ENCODE data around the gene CD36.

The CD36 gene

GRCh38 chr7:80637911-80638765 is at the start of gene CD36:
CD36 (plus strand) TSS chr7:80638642; CDS start chr7:80646741, 8,099 bp downstream.
- H3K4me1 Mint-ChIP-seq (ENCODE audit: low read depth) = no peaks in the 10 kb centered on the region
- H3K27me3 Mint-ChIP-seq (ENCODE audit: low read depth) = no peaks in the 10 kb centered on the region
- H3K36me3 Mint-ChIP-seq (ENCODE audit: low read depth) = no peaks in the 10 kb centered on the region
- no peak within 1 kb of the TSS for H3K27ac Mint-ChIP-seq
- no peaks in the 10 kb centered on the region for H3K9me3 Mint-ChIP-seq
- no peak within 1 kb of the TSS for H3K4me3 Mint-ChIP-seq

- H3K27ac Mint-ChIP-seq = no peak overlapping the region
- H3K36me3 Mint-ChIP-seq (ENCODE audit: low read depth) = no peaks in the 10 kb centered on the region
- H3K27me3 Mint-ChIP-seq (ENCODE audit: low read depth) = no peaks in the 10 kb centered on the region
- H3K4me1 Mint-ChIP-seq (ENCODE audit: low read depth) = no peaks in the 10 kb centered on the region
- H3K4me3 Mint-ChIP-seq = no peak overlapping the region
- H3K9me3 Mint-ChIP-seq = no peaks in the 10 kb centered on the region
These were observed 48.8 kb upstream of the CD36 start for GRCh38 chr7:80589631-80590030.

GRCh38 chr7:80591654-80592053 is 46.8 kb upstream of the CD36 start:
- Mint-ChIP-seq H3K27me3 (ENCODE audit: low read depth) (no peaks in the 10 kb centered on the region), H3K4me1 (ENCODE audit: low read depth) (no peaks in the 10 kb centered on the region), H3K27ac (no peak overlapping the region), H3K9me3 (no peaks in the 10 kb centered on the region), H3K36me3 (ENCODE audit: low read depth) (no peaks in the 10 kb centered on the region), H3K4me3 (no peak overlapping the region)

GRCh38 chr7:80593869-80594586 is 44.4 kb upstream of the CD36 start:
- Mint-ChIP-seq H3K36me3 (ENCODE audit: low read depth) (no peaks in the 10 kb centered on the region), H3K27ac (no peak overlapping the region), H3K27me3 (ENCODE audit: low read depth) (no peaks in the 10 kb centered on the region), H3K9me3 (no peaks in the 10 kb centered on the region), H3K4me3 (no peak overlapping the region), H3K4me1 (ENCODE audit: low read depth) (no peaks in the 10 kb centered on the region)

- H3K36me3 Mint-ChIP-seq (ENCODE audit: low read depth) = no peaks in the 10 kb centered on the region
- H3K27me3 Mint-ChIP-seq (ENCODE audit: low read depth) = no peaks in the 10 kb centered on the region
- H3K9me3 Mint-ChIP-seq = no peaks in the 10 kb centered on the region
- no peaks in the 10 kb centered on the region for H3K4me1 Mint-ChIP-seq (ENCODE audit: low read depth)
- no peak overlapping the region for H3K27ac Mint-ChIP-seq
- H3K4me3 Mint-ChIP-seq = no peak overlapping the region
These were observed 41.4 kb upstream of the CD36 start for GRCh38 chr7:80596933-80597517.

- no peaks in the 10 kb centered on the region for H3K36me3 Mint-ChIP-seq (ENCODE audit: low read depth)
- no peaks in the 10 kb centered on the region for H3K27me3 Mint-ChIP-seq (ENCODE audit: low read depth)
- H3K4me1 Mint-ChIP-seq (ENCODE audit: low read depth) = no peaks in the 10 kb centered on the region
- no peak overlapping the region for H3K4me3 Mint-ChIP-seq
- H3K9me3 Mint-ChIP-seq = no peaks in the 10 kb centered on the region
- no peak overlapping the region for H3K27ac Mint-ChIP-seq
These were observed 40.6 kb upstream of the CD36 start for GRCh38 chr7:80597875-80598274.

- Mint-ChIP-seq H3K36me3 (ENCODE audit: low read depth) (no peaks in the 10 kb centered on the region), H3K9me3 (no peaks in the 10 kb centered on the region), H3K4me1 (ENCODE audit: low read depth) (no peaks in the 10 kb centered on the region), H3K27me3 (ENCODE audit: low read depth) (no peaks in the 10 kb centered on the region), H3K27ac (no peak overlapping the region), H3K4me3 (no peak overlapping the region)
These were observed 38.4 kb upstream of the CD36 start for GRCh38 chr7:80600046-80600445.

GRCh38 chr7:80601999-80602398 is 36.4 kb upstream of the CD36 start:
- Mint-ChIP-seq H3K4me3 (no peak overlapping the region), H3K27me3 (ENCODE audit: low read depth) (no peaks in the 10 kb centered on the region), H3K9me3 (no peaks in the 10 kb centered on the region), H3K36me3 (ENCODE audit: low read depth) (no peaks in the 10 kb centered on the region), H3K27ac (no peak overlapping the region), H3K4me1 (ENCODE audit: low read depth) (no peaks in the 10 kb centered on the region)

GRCh38 chr7:80603940-80604339 is 34.5 kb upstream of the CD36 start:
- H3K27me3 Mint-ChIP-seq (ENCODE audit: low read depth) = no peaks in the 10 kb centered on the region
- no peaks in the 10 kb centered on the region for H3K9me3 Mint-ChIP-seq
- H3K4me3 Mint-ChIP-seq = no peak overlapping the region
- H3K4me1 Mint-ChIP-seq (ENCODE audit: low read depth) = no peaks in the 10 kb centered on the region
- H3K27ac Mint-ChIP-seq = no peak overlapping the region
- H3K36me3 Mint-ChIP-seq (ENCODE audit: low read depth) = no peaks in the 10 kb centered on the region

GRCh38 chr7:80604436-80604835 is 34.0 kb upstream of the CD36 start:
- Mint-ChIP-seq H3K4me1 (ENCODE audit: low read depth) (no peaks in the 10 kb centered on the region), H3K27ac (no peak overlapping the region), H3K9me3 (no peaks in the 10 kb centered on the region), H3K27me3 (ENCODE audit: low read depth) (no peaks in the 10 kb centered on the region), H3K4me3 (no peak overlapping the region), H3K36me3 (ENCODE audit: low read depth) (no peaks in the 10 kb centered on the region)

GRCh38 chr7:80607136-80607535 is 31.3 kb upstream of the CD36 start:
- Mint-ChIP-seq H3K4me1 (ENCODE audit: low read depth) (no peaks in the 10 kb centered on the region), H3K9me3 (no peaks in the 10 kb centered on the region), H3K4me3 (no peak overlapping the region), H3K27me3 (ENCODE audit: low read depth) (no peaks in the 10 kb centered on the region), H3K27ac (no peak overlapping the region), H3K36me3 (ENCODE audit: low read depth) (no peaks in the 10 kb centered on the region)

- Mint-ChIP-seq H3K4me3 (no peak overlapping the region), H3K36me3 (ENCODE audit: low read depth) (no peaks in the 10 kb centered on the region), H3K4me1 (ENCODE audit: low read depth) (no peaks in the 10 kb centered on the region), H3K27ac (no peak overlapping the region), H3K9me3 (no peaks in the 10 kb centered on the region), H3K27me3 (ENCODE audit: low read depth) (no peaks in the 10 kb centered on the region)
These were observed 30.1 kb upstream of the CD36 start for GRCh38 chr7:80608336-80608735.

- Mint-ChIP-seq H3K27ac (no peak overlapping the region), H3K9me3 (no peaks in the 10 kb centered on the region), H3K4me3 (no peak overlapping the region), H3K36me3 (ENCODE audit: low read depth) (no peaks in the 10 kb centered on the region), H3K27me3 (ENCODE audit: low read depth) (no peaks in the 10 kb centered on the region), H3K4me1 (ENCODE audit: low read depth) (no peaks in the 10 kb centered on the region)
These were observed 28.7 kb upstream of the CD36 start for GRCh38 chr7:80609751-80610150.

GRCh38 chr7:80611353-80611752 is 27.1 kb upstream of the CD36 start:
- H3K36me3 Mint-ChIP-seq (ENCODE audit: low read depth) = no peaks in the 10 kb centered on the region
- H3K4me1 Mint-ChIP-seq (ENCODE audit: low read depth) = no peaks in the 10 kb centered on the region
- H3K4me3 Mint-ChIP-seq = no peak overlapping the region
- H3K9me3 Mint-ChIP-seq = no peaks in the 10 kb centered on the region
- H3K27ac Mint-ChIP-seq = no peak overlapping the region
- H3K27me3 Mint-ChIP-seq (ENCODE audit: low read depth) = no peaks in the 10 kb centered on the region

GRCh38 chr7:80611779-80612178 is 26.7 kb upstream of the CD36 start:
- H3K4me3 Mint-ChIP-seq = no peak overlapping the region
- H3K27ac Mint-ChIP-seq = no peak overlapping the region
- H3K27me3 Mint-ChIP-seq (ENCODE audit: low read depth) = no peaks in the 10 kb centered on the region
- no peaks in the 10 kb centered on the region for H3K4me1 Mint-ChIP-seq (ENCODE audit: low read depth)
- H3K9me3 Mint-ChIP-seq = no peaks in the 10 kb centered on the region
- H3K36me3 Mint-ChIP-seq (ENCODE audit: low read depth) = no peaks in the 10 kb centered on the region

All from T-helper 1 cell treated with Interleukin-12 subunit alpha and Interleukin-12 subunit beta and Interleukin-4 antibody, amounts not matched to agents 30 μg/mL and 1 μg/mL, for 36 hours (primary cell).